PFSK-1 (cell line): Measurements from ENCODE around the gene ZFP1.

Experiments
- POLR2AphosphoS5 ChIP-seq: IDR thresholded peaks from 2 replicates; pipeline ENCODE4 v1.6.1; 2012; ENCODE audit warnings: low read depth, mild to moderate bottlenecking, control low read depth, low read length, moderate library complexity
- REST ChIP-seq, 2 experiments: IDR thresholded peaks; 2 replicates each; pipeline versions ENCODE4 v1.6.1 to v1.8.0; 2011 to 2012; ENCODE audit warnings: low read depth in 2 of 2, low read length in 2 of 2, control low read depth in 1 of 2, inconsistent platforms in 1 of 2, mild to moderate bottlenecking in 1 of 2, moderate library complexity in 1 of 2; ENCODE audit not compliant: insufficient read depth in 1 of 2

- TF ChIP-seq REST (IDR thresholded peaks at IDR 0.05; ENCODE audit: insufficient read depth in 1 of 2, low read depth in 2 of 2, low read length in 2 of 2) (no peak), POLR2AphosphoS5 (no peak)
Measured at GRCh38 chr16:75101635-75102034, 46.7 kb upstream of the ZFP1 start.
